HG03064 (cell line): ENCODE data around the gene CACNB1.
"Not testable (repeated sequence)": the region's sequence is repeated elsewhere in the genome, so short reads cannot be mapped to it uniquely, and the experiment has no call there.

Experiments used
- ATAC-seq: cut with Tn5 transposase; IDR thresholded peaks from one replicate; pipeline ENCODE4 v1.9.1; 2021; ENCODE audit warnings: low read depth; ENCODE audit not compliant: unreplicated experiment

Gene CACNB1

DNA sequence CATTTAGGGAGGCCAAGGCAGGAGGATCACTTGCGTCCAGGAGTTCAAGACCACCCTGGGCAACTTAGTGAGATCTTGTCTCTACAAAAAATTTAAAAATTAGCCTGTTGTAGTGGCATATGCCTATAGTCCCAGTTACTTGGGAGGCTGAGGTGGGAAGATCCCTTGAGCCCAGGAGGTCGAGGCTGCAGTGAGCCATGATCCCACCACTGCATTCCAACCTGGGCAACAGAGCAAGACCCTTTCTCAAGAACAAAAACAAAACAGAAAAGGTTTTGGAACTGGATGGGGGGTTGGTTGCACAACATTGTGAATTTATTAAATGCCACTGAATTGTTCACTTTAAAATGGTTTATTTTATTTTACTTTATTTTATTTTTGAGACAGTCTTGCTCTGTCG lies 67.3 kb downstream of the CACNB1 start:
- no peak for ATAC-seq

DNA sequence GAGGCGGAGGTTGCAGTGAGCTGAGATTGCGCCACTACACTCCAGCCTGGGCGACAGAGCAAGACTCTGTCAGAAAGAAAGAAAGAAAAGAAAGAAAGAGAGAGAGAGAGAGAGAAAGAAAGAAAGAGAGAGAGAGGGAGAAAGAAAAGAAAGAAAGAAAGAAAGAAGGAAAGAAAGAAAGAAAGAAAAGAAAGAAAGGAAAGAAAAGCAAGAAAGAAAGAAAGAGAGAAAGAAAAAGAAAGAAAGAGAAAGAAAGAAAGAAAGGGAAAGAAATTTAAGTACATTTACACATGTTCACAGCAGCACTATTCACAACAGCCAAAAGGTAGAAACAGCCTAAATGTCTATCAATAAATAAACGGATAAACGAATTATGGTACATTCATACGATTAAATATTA lies 67.9 kb downstream of the CACNB1 start:
- not testable (repeated sequence) for ATAC-seq

DNA sequence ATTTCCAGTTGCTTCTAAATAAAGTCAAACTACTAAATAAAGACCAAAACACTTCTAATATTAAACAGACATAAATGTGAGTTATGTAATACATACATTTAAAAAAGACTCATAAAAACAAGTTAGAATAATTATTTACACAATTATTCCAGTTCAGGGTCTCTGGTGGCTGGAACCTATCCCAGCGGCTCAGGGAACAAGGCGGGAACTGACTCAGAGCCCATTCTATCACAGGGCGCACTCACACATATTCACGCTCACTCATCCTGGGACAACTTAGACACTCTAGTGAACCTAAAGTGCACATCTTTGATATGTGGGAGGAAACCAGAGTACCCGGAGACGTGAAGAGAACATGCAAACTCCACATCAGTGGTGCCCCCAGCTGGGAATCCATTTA lies 71.0 kb downstream of the CACNB1 start:
- no peak for ATAC-seq

DNA sequence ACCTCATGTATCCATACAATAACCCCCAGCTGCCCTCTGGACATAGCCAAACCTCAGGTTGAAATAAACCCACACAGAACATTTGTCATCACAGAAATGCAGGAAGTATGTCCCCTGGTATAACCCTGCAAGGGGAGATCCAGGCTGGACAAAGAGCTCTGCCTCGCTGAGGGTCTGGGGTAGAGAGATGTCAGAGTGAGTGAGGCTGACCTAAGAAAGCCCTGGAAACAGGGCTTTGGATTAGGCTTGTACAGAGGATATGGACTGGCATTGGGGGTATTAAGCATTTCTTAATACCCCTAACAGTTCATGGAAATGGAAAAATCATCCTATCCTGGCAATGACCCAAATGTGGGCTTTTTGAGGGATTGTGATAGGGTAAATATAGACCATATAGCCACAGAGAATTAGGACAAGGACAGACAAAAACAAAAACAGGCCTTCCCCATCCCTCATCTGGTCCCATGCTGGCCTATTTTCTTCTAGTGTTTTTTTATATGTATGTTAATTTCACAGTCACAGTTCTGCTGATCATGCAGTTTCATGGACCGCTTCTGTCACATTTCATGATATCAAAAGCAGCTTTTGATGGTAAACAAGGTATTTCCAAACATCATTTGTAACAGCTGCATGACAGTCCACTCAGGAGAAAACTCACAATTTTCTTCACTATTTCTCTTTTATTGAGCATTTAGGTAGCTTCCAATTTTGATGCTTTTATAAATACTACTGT lies 72.2 kb downstream of the CACNB1 start:
- ATAC-seq: no peak

DNA sequence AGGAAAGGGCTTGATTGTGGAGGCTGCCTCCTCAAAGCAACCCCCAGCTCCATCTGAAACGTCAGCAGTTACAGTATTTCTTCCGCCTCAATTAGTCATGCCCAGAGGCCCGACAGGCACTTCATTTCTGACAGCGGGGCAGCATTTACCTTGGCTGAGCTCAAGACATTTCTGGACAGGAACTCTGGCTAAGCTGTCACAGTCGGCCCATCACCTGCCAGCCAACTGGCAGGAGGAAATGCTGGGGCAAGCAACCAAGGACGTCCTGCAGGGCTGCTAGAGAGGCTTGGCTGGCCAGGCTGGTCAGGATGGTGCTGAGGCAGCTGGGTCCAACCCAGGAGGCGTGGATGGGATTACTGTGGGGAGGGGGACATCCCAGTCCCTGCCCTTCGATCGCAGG lies 73.8 kb downstream of the CACNB1 start:
- no peak for ATAC-seq
